Fibroblast of the aortic adventitia (primary cell): ENCODE measurements around the gene TMEM207. TPM values are rescaled to one million over a fixed set of nuclear protein-coding genes. Genes with fewer than 3 reads are reported as not detected.

Source experiments
- DNase-seq: peaks from one replicate; pipeline ENCODE4 v3.0.0-alpha.2; 2010; ENCODE audit warnings: low read depth
- H3K4me3 ChIP-seq: 2 replicates; pipeline ENCODE4 v1.5.1; 2011; ENCODE audit warnings: low read depth, mild to moderate bottlenecking, control low read depth, low read length, moderate library complexity
- total RNA-seq: library from RNA; depleted of rRNA; stranded (reverse); fragments of >200 nt; gene quantifications from 2 replicates; pipeline ENCODE4 v1.2.3, GENCODE V29; 2012; ENCODE audit warnings: low replicate concordance
- TF ChIP-seq, protein P1 (sequence below): IDR thresholded peaks from 2 replicates; pipeline ENCODE4 v1.5.1; 2011; ENCODE audit warnings: mild to moderate bottlenecking, low read length, control low read depth, inconsistent platforms; ENCODE audit not compliant: insufficient read depth

The TMEM207 gene
- total RNA-seq, 1 donor = not detected

DNA sequence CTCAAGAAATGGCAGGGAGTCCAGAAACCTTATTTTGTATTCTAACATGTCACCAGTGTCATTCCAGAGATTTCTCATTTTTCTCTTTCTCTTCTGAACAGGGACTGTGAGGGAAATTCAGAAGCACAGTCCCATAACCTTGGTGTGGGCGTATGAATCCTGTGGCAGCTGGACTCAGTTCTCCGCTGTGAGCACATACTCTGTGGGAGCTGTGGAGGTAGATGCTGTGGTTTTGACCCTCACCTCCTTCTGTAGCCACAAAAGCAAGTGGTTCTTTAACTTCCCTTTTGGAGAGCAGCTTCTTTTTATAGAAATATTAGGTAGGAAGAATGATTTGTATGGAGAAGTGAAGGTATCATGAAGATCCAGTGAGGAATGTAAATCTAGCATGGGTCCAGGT lies 13.4 kb downstream of the TMEM207 start:
- no peak overlapping the region for H3K4me3 ChIP-seq
- TF ChIP-seq, protein P1, sequence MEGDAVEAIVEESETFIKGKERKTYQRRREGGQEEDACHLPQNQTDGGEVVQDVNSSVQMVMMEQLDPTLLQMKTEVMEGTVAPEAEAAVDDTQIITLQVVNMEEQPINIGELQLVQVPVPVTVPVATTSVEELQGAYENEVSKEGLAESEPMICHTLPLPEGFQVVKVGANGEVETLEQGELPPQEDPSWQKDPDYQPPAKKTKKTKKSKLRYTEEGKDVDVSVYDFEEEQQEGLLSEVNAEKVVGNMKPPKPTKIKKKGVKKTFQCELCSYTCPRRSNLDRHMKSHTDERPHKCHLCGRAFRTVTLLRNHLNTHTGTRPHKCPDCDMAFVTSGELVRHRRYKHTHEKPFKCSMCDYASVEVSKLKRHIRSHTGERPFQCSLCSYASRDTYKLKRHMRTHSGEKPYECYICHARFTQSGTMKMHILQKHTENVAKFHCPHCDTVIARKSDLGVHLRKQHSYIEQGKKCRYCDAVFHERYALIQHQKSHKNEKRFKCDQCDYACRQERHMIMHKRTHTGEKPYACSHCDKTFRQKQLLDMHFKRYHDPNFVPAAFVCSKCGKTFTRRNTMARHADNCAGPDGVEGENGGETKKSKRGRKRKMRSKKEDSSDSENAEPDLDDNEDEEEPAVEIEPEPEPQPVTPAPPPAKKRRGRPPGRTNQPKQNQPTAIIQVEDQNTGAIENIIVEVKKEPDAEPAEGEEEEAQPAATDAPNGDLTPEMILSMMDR = no peak
- no peak for DNase-seq

GRCh38 chr3:190435618-190436017 lies 14.1 kb downstream of the TMEM207 start:
- DNase-seq = no peak
- TF ChIP-seq, protein P1 = no peak
- H3K4me3 ChIP-seq = no peak overlapping the region

- no peak overlapping the region for H3K4me3 ChIP-seq
- no peak for DNase-seq
- TF ChIP-seq, protein P1 = no peak
These were observed 16.1 kb downstream of the TMEM207 start for GRCh38 chr3:190433626-190434025.

DNA sequence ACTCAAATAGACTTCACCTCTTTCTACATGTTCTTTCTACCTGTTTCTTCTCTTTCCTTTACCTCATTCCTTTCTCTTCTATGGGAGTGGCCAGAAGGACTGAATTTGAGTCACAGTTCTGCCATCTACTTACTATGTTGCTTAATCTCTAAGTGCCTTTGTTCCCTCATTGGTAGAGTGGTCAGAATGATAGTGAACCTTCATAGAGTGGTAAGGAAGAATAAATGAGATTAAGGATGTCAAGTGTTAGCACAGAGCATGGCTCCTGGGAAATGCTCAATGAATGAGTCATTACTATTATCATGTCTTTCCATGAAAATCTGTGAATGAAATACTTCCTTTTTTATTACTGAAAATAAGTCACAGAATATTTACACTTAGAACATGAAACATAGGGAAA lies 17.5 kb downstream of the TMEM207 start:
- H3K4me3 ChIP-seq = no peak overlapping the region
- TF ChIP-seq, protein P1 = no peak
- no peak for DNase-seq

- H3K4me3 ChIP-seq = no peak overlapping the region
- TF ChIP-seq, protein P1 = no peak
- DNase-seq = no peak
These were observed 18.8 kb downstream of the TMEM207 start for GRCh38 chr3:190430906-190431305.

DNA sequence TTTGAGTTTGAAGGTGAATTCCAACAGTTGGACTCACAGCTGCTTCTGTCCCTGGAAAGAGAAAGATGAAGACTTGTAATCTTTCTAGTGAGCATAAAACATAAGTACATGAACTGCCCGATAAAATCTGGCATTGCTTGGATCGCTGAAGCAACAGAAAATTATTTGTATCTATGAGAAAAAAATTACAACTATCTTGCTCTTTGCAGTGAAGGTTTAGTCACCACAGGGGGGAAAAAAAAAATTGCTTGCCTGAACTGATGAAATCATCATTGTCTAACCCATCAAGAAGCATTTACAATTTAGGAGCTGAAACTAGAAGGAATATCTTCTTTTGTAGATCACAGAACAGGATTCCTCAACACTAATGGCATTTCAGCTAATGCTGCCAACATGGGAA lies 20.0 kb downstream of the TMEM207 start:
- DNase-seq = no peak
- TF ChIP-seq, protein P1 = no peak

GRCh38 chr3:190426806-190427507 lies 22.7 kb downstream of the TMEM207 start:
- DNase-seq = no peak
- TF ChIP-seq, protein P1 = no peak
- H3K4me3 ChIP-seq = no peak overlapping the region

More for the DNA sequence above, 20.0 kb downstream of the TMEM207 start:
- H3K4me3 ChIP-seq = no peak overlapping the region
